ENCODE results near the gene C16orf74. TPM values are rescaled to one million over a fixed set of nuclear protein-coding genes. Genes with fewer than 3 reads are reported as not detected.

C16orf74 gene
- total RNA-seq, 1 donor from 2014 or later = 11.6 TPM

GRCh38 chr16:85718153-85718477 lies 32.8 kb downstream of the C16orf74 start:
- DNase-seq (ENCODE audit: low read depth) = no peak
- TF ChIP-seq, protein P1, sequence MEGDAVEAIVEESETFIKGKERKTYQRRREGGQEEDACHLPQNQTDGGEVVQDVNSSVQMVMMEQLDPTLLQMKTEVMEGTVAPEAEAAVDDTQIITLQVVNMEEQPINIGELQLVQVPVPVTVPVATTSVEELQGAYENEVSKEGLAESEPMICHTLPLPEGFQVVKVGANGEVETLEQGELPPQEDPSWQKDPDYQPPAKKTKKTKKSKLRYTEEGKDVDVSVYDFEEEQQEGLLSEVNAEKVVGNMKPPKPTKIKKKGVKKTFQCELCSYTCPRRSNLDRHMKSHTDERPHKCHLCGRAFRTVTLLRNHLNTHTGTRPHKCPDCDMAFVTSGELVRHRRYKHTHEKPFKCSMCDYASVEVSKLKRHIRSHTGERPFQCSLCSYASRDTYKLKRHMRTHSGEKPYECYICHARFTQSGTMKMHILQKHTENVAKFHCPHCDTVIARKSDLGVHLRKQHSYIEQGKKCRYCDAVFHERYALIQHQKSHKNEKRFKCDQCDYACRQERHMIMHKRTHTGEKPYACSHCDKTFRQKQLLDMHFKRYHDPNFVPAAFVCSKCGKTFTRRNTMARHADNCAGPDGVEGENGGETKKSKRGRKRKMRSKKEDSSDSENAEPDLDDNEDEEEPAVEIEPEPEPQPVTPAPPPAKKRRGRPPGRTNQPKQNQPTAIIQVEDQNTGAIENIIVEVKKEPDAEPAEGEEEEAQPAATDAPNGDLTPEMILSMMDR (IDR thresholded peaks at IDR 0.05; ENCODE audit: insufficient read depth, low read length, poor library complexity, severe bottlenecking) = no peak
- H3K36me3 ChIP-seq (ENCODE audit: control insufficient read depth, insufficient read depth, low read length) = no peaks in the 10 kb centered on the region
- no peak overlapping the region for H3K4me3 ChIP-seq (ENCODE audit: low read depth, low read length)
- peaks cover 5% of the 10 kb centered on the region for H3K27me3 ChIP-seq (ENCODE audit: control insufficient read depth, insufficient read depth, low read length)

- Histone ChIP-seq H3K36me3 (ENCODE audit: control insufficient read depth, insufficient read depth, low read length) (no peaks in the 10 kb centered on the region), H3K27me3 (ENCODE audit: control insufficient read depth, insufficient read depth, low read length) (peaks cover 5% of the 10 kb centered on the region), H3K4me3 (ENCODE audit: low read depth, low read length) (no peak overlapping the region)
- TF ChIP-seq, protein P1 (IDR thresholded peaks at IDR 0.05; ENCODE audit: insufficient read depth, low read length, poor library complexity, severe bottlenecking) = peak; percentile 59
- peak; percentile 9 for DNase-seq (ENCODE audit: low read depth)
Observed at GRCh38 chr16:85717393-85718152, 33.3 kb downstream of the C16orf74 start.

GRCh38 chr16:85716680-85717038 lies 34.2 kb downstream of the C16orf74 start:
- DNase-seq (ENCODE audit: low read depth) = no peak
- Histone ChIP-seq H3K4me3 (ENCODE audit: low read depth, low read length) (no peak overlapping the region), H3K27me3 (ENCODE audit: control insufficient read depth, insufficient read depth, low read length) (peaks cover 5% of the 10 kb centered on the region), H3K36me3 (ENCODE audit: control insufficient read depth, insufficient read depth, low read length) (no peaks in the 10 kb centered on the region)
- TF ChIP-seq, protein P1 (IDR thresholded peaks at IDR 0.05; ENCODE audit: insufficient read depth, low read length, poor library complexity, severe bottlenecking) = no peak

DNA sequence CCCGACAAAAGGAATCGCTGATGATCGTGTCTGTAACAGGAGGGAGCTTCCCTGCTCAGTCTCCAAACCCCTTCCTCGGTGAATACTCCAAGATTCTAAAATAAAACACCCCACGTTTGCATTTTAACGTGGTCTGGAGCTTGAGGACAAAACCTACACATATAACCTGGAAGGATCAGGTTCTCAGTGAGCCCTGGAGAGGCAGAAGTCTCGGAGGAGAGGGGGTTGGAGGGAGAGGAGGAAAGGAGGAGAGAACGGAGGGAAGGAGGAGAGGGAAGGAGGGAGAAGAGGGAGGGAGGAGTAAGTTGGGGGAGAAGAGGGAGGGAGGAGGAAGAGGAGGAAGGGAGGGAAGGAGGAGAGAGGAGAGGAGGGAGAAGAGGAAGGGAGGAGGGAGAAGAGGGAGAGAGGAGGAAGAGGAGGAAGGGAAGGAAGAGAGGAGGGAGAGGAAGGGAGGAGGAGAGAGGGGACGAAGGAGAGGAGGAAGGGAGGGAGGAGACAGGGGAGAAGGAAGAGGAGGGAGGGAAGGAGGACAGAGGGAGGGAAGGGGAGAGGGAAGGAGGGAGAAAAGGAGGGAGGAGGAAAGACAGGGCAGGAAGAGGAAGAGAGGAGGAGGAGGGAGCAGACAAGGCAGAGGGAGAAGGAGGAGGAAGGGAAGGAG lies 34.7 kb downstream of the C16orf74 start:
- TF ChIP-seq, protein P1 (IDR thresholded peaks at IDR 0.05; ENCODE audit: insufficient read depth, low read length, poor library complexity, severe bottlenecking) = no peak
- no peak for DNase-seq (ENCODE audit: low read depth)
- H3K27me3 ChIP-seq (ENCODE audit: control insufficient read depth, insufficient read depth, low read length) = peaks cover 5% of the 10 kb centered on the region
- H3K4me3 ChIP-seq (ENCODE audit: low read depth, low read length) = no peak overlapping the region
- no peaks in the 10 kb centered on the region for H3K36me3 ChIP-seq (ENCODE audit: control insufficient read depth, insufficient read depth, low read length)

DNA sequence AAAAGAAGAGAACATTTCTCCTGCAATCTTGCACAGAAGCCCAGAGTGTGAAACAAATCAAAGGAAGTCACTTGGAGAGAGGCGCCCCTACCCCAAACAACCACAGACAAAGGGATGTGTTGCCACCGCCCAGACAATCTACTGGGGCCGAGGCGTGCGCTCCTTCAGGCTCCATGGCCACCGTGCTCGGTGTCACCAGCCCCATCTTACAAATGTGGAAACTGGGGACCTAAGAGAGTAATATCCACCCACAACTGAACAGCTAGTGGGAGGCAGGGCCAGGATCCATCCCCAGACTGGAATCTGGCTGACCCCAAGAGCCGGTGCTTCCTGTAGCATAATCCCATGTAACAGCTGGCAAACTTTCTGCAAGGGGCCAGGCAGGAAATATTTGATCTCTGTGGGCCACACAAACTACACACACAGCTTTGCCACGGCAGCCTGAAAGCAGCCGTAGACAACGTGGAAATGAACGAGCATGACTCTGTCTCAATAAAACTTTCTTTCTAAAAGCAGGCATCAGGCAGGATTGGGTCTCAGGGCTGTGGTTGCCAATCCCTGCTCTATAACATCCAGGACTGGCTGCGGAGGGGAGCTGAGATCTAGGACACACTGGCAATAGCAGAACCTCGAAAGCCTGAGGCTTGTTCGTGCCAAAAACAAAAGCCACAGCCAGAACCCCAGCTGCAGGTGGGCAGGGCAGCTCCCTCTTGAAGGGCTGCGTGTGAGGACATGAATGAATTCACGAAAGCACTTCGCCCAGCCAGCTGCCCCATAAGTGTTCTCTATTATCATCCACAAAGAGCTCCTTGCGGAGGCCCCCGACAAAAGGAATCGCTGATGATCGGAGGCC lies 35.5 kb downstream of the C16orf74 start:
- H3K36me3 ChIP-seq (ENCODE audit: control insufficient read depth, insufficient read depth, low read length) = no peaks in the 10 kb centered on the region

More for the DNA sequence above, 35.5 kb downstream of the C16orf74 start:
- Histone ChIP-seq H3K27me3 (ENCODE audit: control insufficient read depth, insufficient read depth, low read length) (peaks cover 10% of the 10 kb centered on the region), H3K4me3 (ENCODE audit: low read depth, low read length) (no peak overlapping the region)
- DNase-seq (ENCODE audit: low read depth) = no peak
- TF ChIP-seq, protein P1 (IDR thresholded peaks at IDR 0.05; ENCODE audit: insufficient read depth, low read length, poor library complexity, severe bottlenecking) = no peak
